ENCODE data around the gene SLC1A7.

Gene SLC1A7

DNA sequence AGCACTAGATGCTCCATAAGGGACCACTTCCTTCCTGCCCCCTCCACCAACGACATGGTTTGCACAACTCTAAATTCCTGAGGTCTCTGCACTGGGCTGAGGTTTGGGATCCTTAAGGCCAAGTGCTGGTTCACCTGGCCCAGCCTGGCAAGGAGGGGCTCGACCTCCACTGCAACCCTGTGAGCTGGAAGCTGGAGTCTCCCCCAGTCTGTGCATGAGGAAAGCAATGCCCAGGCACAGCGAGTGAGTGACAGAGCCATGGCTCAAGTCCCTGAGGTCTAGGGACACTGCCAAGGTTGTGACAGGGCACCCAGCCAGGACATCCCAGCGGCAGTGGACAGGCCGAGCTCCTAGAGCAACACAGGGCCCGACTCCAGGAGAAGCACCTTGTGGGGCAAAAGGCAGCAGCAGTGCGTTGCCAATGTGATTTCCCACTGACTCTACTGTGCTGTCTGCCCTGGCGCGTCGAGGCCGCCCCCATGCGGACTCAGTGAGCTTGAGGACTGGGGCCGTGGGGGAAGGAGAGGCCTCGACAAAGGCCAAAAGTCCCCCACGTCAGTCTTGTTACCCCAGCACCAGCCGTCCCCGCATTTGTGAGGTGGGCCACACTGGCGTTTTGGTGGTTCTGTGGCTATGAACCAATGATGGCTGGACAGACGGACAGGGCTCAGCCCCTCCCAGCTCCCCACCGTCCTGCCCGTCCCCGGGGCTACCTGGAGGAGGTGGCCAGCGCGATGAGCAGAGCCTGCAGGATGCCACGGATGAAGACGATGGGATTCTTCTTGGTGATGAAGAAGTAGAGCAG lies 50.4 kb downstream of the SLC1A7 start:
- DNase-seq (ENCODE audit: low spot score), result no peak

GRCh38 chr1:53090227-53091147 lies 52.0 kb downstream of the SLC1A7 start:
- DNase-seq (ENCODE audit: low spot score), result peak; percentile 4

DNA sequence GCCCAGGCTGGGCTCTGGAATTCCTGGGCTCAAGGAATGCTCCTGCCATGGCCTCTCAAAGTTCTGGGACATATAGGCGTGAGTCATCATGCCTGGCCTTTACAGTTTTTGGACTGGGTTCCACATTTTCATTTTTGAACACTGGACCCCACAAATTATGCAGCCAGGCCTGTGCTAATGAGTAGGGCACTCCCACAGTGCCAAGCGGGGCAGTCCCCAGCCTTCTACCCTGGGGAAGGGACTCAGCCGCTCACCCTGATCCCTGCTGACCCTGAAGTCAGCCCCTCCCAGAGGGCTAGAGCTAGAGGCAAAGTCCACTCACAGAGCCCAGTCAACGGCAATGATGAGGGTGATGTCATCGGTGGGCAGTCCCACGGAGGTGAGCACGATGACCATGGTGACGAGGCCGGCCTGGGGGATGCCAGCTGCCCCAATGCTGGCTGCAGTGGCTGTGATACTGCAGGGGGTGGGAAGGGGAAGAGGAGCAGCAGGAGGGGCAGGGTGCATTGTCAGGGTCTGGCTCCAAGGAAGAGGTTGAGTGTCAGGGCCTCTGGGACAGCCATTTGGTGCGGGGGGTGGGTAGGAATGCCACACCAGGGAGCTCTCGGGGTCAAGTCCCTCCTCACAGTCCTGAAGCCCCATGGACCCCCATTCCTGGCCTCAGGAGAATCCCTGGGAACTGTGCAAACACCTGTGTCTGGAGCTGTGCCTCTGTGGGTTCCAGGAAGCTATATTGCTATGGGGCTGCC lies 52.8 kb downstream of the SLC1A7 start:
- no peak for DNase-seq (ENCODE audit: low spot score)

GRCh38 chr1:53088616-53089300 lies 53.7 kb downstream of the SLC1A7 start:
- DNase-seq (ENCODE audit: low spot score), result no peak

DNA sequence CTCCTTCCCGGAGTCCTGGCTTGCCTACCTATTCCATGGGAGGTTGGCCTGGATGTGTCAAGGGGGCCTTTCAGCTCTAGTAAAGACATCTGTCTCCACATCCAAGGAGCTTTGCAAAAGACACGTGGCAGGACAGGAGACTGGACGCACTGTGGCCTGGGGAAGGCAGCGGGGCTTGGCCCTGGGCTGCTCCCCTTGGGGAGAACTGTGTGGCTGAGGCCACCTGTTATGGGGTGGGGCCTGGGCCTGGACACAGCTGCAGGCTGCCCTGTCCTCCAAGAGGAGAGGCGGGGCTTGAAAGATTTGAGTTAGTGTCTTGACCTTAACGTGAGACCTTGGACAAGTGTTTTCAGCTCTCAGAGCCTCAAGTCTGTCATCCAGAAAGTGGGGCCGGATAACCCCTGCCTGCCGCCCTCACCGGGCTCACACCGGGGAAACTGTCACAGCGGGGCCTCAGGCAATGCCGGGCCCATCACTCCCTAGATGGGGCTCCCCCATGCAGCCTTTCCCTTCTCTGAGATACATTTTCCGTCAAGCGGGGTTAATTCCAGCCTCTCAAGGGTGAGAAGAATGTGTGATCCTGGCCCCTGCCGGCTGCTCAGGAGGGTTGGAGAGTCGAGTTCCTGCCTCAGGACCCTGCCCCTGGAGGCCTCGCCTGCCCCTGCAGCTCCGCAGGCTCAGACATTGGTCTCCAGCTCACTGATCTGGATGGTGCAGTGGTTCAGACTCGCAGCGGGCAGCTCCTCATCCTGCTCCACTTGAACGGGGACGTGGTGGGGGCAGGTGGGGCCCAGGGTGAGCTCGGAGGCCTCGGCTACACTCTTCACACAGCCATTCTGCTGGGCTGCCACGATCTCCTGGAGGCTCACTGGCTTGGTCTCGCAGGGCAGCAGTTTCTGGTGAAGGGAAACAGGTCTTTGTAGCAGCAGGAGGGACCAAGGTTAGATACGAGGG lies 54.8 kb downstream of the SLC1A7 start:
- no peak for DNase-seq (ENCODE audit: low spot score)

DNA sequence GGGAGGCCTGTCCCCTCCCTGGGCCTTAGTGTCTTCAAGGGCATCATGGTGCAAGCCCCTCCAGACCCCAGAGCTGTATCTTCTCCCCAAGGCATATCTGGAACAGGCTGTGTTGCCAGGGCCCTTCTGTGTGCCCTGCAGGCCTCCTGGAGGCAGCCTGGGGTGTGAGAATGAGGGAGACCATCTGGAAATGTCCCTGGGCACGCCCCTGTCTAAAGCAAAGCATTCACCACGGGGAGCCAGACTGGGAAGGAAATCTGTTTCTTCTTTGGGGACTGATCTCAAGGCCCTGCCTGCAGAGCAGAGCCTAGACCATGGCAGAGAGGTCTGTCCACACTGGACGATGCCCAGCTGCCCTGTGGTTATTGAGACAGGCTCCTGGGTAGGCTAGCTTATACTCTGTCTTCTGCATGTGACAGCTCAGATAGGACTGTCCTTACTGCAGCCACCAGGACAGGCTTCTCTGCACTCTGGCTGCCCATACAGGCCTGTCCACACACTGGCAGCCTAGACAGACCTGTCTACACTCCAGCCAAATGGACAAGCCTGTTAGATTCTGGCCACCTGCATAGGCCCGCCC lies 55.9 kb downstream of the SLC1A7 start:
- DNase-seq (ENCODE audit: low spot score), result no peak

GRCh38 chr1:53085405-53085804 lies 57.0 kb downstream of the SLC1A7 start:
- DNase-seq (ENCODE audit: low spot score), result no peak

DNA sequence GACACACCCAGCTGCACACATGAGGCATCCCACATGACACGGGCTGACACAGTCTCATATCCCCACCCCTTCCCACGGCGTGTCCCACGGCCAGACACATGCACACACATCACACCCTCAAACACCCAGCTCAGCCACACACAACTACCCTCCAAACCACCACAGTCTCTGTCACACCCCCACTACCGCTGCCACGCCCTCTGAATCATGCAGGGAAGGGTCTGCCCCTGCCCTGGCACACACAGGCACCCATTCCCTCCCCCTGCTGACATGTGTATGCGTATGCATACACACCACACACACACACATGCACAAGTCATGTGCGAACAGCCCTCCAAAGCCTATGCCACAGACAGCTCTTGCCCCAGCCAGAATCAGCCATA lies 57.9 kb downstream of the SLC1A7 start:
- peak; percentile 28 for DNase-seq (ENCODE audit: low spot score)

- no peak for DNase-seq (ENCODE audit: low spot score)
Observed at GRCh38 chr1:53083636-53084588, 58.5 kb downstream of the SLC1A7 start.

DNA sequence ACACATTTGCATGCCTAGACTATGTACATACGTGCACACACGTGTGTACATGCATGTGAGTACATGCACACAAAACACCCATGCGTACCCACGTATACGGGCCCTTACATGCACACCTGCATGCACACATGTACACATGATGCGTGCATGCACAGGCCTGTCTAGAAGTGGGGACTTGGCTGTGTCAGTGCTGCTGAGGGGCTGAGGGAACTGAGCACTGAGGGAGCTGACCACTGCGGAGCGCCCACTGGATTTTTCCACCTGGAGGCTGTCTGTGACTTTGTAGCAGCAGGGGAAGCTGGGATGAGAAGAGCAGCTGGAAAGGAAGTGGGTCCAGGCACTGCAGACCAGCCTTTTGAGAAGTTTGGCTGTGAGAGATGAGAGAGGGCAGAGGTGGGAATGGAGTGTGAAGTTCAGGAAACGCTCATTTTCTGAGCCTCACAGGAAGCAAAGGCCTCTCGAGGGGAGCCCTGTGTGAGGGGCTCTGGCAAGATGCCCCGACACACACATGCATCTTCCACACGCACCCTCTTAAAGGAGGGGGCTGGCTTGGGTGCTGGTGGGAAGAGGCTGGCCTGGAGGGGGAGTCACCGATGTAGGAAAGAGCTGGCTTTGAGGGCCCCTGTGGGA lies 59.5 kb downstream of the SLC1A7 start:
- DNase-seq (ENCODE audit: low spot score), result no peak

- no peak for DNase-seq (ENCODE audit: low spot score)
Observed at GRCh38 chr1:53081384-53082066, 60.9 kb downstream of the SLC1A7 start.

DNA sequence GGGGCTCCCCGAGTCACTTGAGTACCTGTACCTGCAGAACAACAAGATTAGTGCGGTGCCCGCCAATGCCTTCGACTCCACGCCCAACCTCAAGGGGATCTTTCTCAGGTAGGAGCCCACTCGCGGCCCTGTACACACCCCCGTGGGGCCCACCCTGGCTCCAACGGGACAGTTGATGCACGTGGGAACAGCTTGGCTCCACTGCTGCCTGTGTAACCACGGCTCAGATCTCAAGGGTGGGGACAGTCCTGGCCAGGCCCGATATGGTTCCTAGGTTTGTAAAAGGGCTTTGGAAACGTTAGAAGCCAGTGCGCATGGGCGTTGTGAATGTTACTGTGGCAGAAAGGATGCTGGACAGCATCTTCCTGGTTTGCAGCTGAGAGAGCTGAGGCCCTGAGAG lies 61.7 kb downstream of the SLC1A7 start:
- no peak for DNase-seq (ENCODE audit: low spot score)

- DNase-seq (ENCODE audit: low spot score), result no peak
Observed at GRCh38 chr1:53080041-53080440, 62.4 kb downstream of the SLC1A7 start.

GRCh38 chr1:53079251-53079650 lies 63.2 kb downstream of the SLC1A7 start:
- DNase-seq (ENCODE audit: low spot score), result no peak

- no peak for DNase-seq (ENCODE audit: low spot score)
Observed at GRCh38 chr1:53078333-53079101, 63.9 kb downstream of the SLC1A7 start.

- DNase-seq (ENCODE audit: low spot score), result no peak
Observed at GRCh38 chr1:53077599-53077965, 64.9 kb downstream of the SLC1A7 start.

Data from CD4-positive, alpha-beta T cell treated with Interleukin-15 for 4 hours (primary cell).